Measurements from ENCODE around the gene KAZN. TPM values are rescaled to one million over a fixed set of nuclear protein-coding genes. Genes with fewer than 3 reads are reported as not detected.

KAZN gene
- total and polyA plus RNA-seq, 2 of the 8 experiments (the other 6 are each of a cell fraction or from before 2014, with no cell fraction given): 3.7 to 11.8 TPM

GRCh38 chr1:15117671-15118325 lies 519.3 kb downstream of the KAZN start:
- Histone ChIP-seq H2BK120ac (replicated peaks; ENCODE audit: low read depth, low read length) (no peak overlapping the region), H2AK5ac (ENCODE audit: low read depth, low read length) (no peak overlapping the region), H3K4ac (replicated peaks; ENCODE audit: insufficient read length, low read depth, low read length) (no peak overlapping the region), H3K4me3 (ENCODE audit: extremely low read depth in 1 of 4, insufficient read depth in 2 of 4, low read depth in 3 of 4, low read length in 4 of 4) (no peak overlapping the region), H3K23me2 (ENCODE audit: low read depth, low read length) (no peaks in the 10 kb centered on the region), H3K27me3 (replicated peaks in 1 of 4; ENCODE audit: control insufficient read depth in 3 of 4, extremely low read depth in 1 of 4, insufficient read depth in 3 of 4, low read length in 3 of 4) (no peaks in the 10 kb centered on the region; a peak in 1 of 7 replicates), H3K27ac (ENCODE audit: low read depth, low read length) (no peak overlapping the region), H4K20me1 (replicated peaks in 1 of 2; ENCODE audit: control insufficient read depth in 1 of 2, insufficient read depth in 2 of 2, low read length in 2 of 2) (no peaks in the 10 kb centered on the region), H3K79me2 (ENCODE audit: control insufficient read depth in 1 of 2, insufficient read depth in 2 of 2, low read length in 2 of 2) (no peaks in the 10 kb centered on the region), H3K36me3 (ENCODE audit: control insufficient read depth in 2 of 4, insufficient read depth in 4 of 4, low read length in 3 of 4) (peaks cover 0 to 3% (median 0%) of the 10 kb centered on the region in 4 experiments; a peak in 1 of 8 replicates), H4K8ac (ENCODE audit: extremely low read depth, insufficient read depth, low read length) (no peak overlapping the region), H3K14ac (ENCODE audit: insufficient read length) (no peak overlapping the region), H2BK12ac (ENCODE audit: low read depth, low read length) (no peak overlapping the region), H2BK5ac (ENCODE audit: low read depth, low read length) (peak overlapping the region; percentile 35; the same call in 1 of the 2 replicates), H3K79me1 (ENCODE audit: low read depth, low read length) (no peaks in the 10 kb centered on the region), H3K9ac (replicated peaks in 1 of 4; ENCODE audit: extremely low read depth in 1 of 4, low read depth in 3 of 4, low read length in 3 of 4) (no peak overlapping the region), H2BK15ac (ENCODE audit: low read length) (no peak overlapping the region), H3K56ac (replicated peaks; ENCODE audit: insufficient read length, low read depth, low read length) (no peak overlapping the region), H4K5ac (ENCODE audit: insufficient read length, low read depth, low read length) (no peak overlapping the region), H3K23ac (ENCODE audit: insufficient read length) (no peak overlapping the region), H4K91ac (replicated peaks; ENCODE audit: insufficient read length, low read length) (no peak overlapping the region), H3K18ac (ENCODE audit: extremely low read depth, low read length) (no peak overlapping the region), H3K4me2 (ENCODE audit: insufficient read depth in 1 of 2, low read depth in 2 of 2, low read length in 2 of 2) (no peak overlapping the region), H3K9me3 (ENCODE audit: insufficient read depth in 2 of 2, low read depth in 1 of 2, low read length in 1 of 2) (no peaks in the 10 kb centered on the region), H3K4me1 (replicated peaks in 1 of 4; ENCODE audit: control insufficient read depth in 3 of 4, insufficient read depth in 4 of 4, low read length in 3 of 4) (peaks cover 0 to 3% (median under 1%) of the 10 kb centered on the region in 4 experiments; a peak in 2 of 7 replicates), H2BK20ac (ENCODE audit: low read length) (no peak overlapping the region), H2AFZ (ENCODE audit: low read length) (no peak overlapping the region)
- TF ChIP-seq KDM1A (IDR thresholded peaks at IDR 0.05; ENCODE audit: borderline replicate concordance, low read length): 0 out of 2 replicates have a peak, but pooled peaks have one; percentile 15
- no peak for TF ChIP-seq POLR2AphosphoS5 (IDR thresholded peaks at IDR 0.05; ENCODE audit: low read depth, low read length)
- FAIRE-seq (no peak), DNase-seq (ENCODE audit: low read depth in 1 of 2, low spot score in 2 of 2) (no peak)
- POLR2A ChIA-PET (ENCODE audit: partially characterized antibody): no interaction called here
- 68% methylated on average over 8 of the region's 8 CpGs; no CpG with 5 or more reads in 1 of the 2 experiments for WGBS, 2 experiments (ENCODE audit: extremely low coverage in 1 of 2, insufficient coverage in 1 of 2, insufficient read length in 1 of 2, insufficient replicate concordance in 2 of 2, low coverage in 1 of 2, low lambda C conversion rate in 2 of 2, missing lambda C conversion rate in 1 of 2)
- CTCF ChIA-PET (ENCODE audit: partially characterized antibody): interaction anchor here (0.9 to 2.9 kb wide), 3 partner anchors 10 to 154 kb away, joined by 4 to 7 read pairs (median 5); no protein-coding TSS in a partner anchor
